Activated T-helper 1 cell treated with anti-CD3 and anti-CD28 coated beads, Interleukin-2, amount 50 U/mL, for 16 hours (primary cell): Measurements from ENCODE around the gene RASGRP1.

Experiments used
- DNase-seq, 2 donors: peaks; one replicate each; pipeline ENCODE4 v3.0.0-alpha.2; 2020; ENCODE audit warnings: low read depth in 1 of 2, low spot score in 1 of 2

The RASGRP1 gene

DNA sequence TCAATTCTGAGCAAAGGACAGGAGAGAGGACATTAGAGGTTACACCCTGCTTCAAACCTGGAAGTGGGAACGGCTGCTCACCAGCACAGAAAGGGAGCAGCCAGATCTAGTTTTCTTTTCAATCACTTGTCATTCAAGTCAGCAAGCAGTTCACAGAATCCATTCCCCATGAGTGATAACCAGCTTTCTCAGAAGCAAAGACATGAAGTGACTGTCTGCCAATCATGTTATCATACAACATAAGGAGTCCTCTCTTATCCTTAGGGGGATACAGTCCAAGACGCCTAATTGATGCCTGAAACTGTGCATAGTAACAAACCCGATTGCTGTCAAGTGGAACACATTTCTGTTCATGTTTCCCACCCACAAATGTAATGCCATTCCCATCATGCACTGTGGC is 56.0 kb downstream of the RASGRP1 start:
- no peak for DNase-seq

GRCh38 chr15:38507570-38507969 is 57.0 kb downstream of the RASGRP1 start:
- no peak for DNase-seq

- no peak for DNase-seq
Measured at GRCh38 chr15:38506997-38507396, 57.6 kb downstream of the RASGRP1 start.

DNA sequence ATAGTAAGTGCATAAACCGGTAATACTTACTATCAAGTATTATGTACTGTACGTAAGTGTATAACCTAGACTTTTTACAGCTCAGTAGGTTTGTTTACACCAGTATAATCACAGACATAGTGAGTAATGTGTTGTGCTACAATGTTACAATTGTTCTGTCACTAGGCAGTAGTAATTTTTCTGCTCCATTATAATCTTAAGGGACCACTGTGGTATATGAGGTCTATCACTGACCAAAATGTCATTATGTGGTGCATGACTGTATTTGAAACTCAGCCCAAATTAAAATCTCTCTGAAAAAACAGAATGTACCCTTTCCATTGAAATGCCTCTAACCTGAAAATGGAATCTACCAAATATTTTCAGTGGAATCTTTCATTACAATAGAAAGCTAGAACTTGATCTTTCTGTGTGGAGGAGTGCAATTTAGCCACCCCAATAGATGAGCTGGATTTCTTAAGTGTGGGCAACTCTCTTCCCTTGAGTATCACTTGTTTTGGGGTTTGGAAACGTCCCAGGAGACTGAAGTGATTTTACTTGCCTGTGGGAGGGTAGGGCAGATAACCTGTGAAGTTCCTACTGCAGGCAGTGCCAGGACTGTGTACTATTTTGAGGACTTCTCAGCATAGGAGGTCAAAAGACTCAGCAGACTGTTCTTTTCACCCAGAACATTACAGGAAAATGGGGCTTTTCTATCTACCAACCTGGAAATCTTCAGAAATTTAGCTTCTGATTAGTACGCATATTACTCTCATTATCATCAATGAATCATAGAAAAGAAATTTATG is 59.7 kb downstream of the RASGRP1 start:
- no peak for DNase-seq

- DNase-seq, result no peak
Measured at GRCh38 chr15:38503496-38503895, 61.1 kb downstream of the RASGRP1 start.

DNA sequence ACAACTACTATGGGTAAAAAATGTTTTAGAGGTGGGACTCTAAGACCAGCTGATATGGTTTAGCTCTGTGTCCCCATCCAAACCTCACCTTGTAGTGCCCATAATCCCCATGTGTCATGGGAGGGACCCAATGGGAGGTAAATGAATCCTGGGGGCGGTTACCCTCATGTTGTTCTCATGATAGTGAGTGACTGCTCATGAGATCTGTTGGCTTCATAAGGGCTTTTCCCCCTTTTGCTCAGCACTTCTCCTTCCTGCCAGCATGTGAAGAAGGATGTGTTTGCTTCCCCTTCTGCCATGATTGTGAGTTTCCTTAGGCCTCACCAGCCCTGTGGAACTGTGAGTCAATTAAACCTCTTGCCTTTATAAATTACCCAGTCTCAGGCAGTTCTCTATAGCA is 65.0 kb downstream of the RASGRP1 start:
- DNase-seq, result no peak

- DNase-seq, result no peak
Measured at GRCh38 chr15:38496151-38496550, 68.5 kb downstream of the RASGRP1 start.

DNA sequence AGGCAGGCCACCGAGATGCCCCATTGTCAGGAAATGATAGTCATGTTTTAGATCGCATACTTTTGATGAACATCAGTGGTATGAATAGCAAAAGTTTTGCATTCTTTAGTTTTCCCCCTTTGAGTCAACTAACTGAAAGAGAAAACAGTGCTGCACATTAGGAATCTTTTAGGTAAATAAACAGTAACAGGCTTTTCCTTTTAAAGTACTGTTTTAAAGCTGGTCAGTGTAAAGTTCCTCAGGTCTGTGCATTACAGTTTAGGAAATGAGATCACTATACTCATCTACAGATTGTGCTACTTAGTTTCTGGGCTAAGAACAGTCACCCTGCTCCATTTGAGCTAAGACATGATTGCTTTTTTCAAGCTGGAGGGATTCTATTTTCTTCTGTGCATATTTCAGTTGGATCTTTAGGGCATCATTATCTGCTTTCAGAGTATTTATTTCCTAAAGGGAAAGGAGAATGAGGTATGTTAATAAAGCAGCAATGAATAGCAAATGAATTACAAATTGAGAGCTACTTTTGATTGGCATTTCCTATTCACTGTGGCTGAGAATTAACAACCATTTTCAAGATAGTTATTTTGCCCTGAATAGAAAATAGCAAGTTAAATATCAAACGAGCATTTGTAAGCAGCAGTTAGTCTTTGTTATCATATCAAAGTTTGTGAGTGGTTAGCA is 74.2 kb downstream of the RASGRP1 start:
- DNase-seq, result no peak

GRCh38 chr15:38487378-38487777 is 77.2 kb downstream of the RASGRP1 start:
- no peak for DNase-seq

GRCh38 chr15:38486936-38487335 is 77.7 kb downstream of the RASGRP1 start:
- DNase-seq, result no peak

GRCh38 chr15:38482572-38482971 is 82.0 kb downstream of the RASGRP1 start:
- no peak for DNase-seq

GRCh38 chr15:38481761-38482160 is 82.9 kb downstream of the RASGRP1 start:
- no peak for DNase-seq

- DNase-seq, result no peak
Measured at GRCh38 chr15:38481113-38481512, 83.5 kb downstream of the RASGRP1 start.

DNA sequence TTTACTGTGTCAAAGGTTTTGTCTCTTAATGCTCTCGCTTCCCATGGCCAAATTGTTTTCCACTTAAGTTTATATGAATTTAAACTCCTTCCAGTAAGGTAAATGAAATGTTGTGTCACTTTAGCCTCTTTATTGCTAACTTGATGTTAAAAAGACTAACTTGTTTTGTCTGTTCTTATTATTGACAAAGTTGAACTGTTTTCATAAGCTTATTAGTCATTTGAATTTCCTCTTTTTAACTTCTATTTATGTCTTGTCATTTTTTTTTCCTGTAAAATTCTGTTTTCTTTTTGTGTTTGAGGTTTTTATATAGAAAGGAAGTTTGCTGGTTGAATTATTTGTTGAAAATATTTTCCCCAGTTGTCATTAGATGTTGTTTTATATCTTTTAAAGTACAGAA is 84.9 kb downstream of the RASGRP1 start:
- no peak for DNase-seq

- DNase-seq, result no peak
Measured at GRCh38 chr15:38479266-38479665, 85.3 kb downstream of the RASGRP1 start.

GRCh38 chr15:38477637-38478036 is 87.0 kb downstream of the RASGRP1 start:
- DNase-seq, result no peak

GRCh38 chr15:38476120-38476519 is 88.5 kb downstream of the RASGRP1 start:
- no peak for DNase-seq

DNA sequence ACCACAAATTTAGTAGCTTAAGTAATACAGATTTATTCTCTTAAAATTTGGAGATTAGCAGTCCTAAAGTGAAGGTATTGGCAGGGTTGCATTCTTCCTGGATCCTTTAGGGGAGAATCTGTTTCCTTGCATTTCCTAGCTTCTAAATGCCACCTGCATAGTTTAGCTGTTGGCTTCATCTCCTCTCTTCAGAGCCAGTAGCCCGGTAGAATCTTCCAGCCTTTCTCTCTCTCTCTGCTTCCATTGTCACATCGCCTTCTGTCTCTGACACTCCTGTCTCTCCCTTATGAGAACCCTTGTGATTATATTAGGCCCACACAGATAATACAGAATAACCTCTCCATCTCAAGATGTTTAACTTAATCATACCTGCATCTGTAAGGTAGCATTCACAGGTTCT is 89.3 kb downstream of the RASGRP1 start:
- DNase-seq, result no peak

DNA sequence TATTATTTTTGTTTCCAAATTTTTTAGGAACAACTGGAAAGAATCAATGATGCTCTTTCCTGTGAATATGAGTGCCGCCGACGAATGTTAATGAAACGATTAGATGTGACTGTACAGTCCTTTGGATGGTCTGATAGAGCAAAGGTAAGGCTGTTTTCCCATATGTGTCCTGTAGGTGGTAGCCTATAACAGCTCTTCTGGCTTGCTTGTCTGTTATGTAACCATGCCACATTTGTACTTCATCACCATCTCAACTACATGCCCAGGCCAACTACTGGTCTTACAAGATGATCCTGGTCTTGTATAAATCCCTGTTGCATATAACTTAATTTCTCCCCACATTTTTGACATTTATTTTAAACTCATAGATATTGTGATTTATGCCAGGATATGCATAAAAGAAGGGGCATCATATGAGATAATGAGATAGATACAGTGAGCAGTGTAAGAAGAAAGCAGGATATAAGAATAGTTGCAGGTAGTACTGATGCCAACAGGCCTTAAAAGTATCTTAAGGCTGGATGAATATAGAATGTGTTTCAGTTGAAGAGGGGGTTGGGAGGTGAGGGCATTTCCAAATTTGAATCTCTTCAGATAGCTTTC is 90.4 kb downstream of the RASGRP1 start:
- DNase-seq, result peak in 1 of 2 donors; percentile 4

DNA sequence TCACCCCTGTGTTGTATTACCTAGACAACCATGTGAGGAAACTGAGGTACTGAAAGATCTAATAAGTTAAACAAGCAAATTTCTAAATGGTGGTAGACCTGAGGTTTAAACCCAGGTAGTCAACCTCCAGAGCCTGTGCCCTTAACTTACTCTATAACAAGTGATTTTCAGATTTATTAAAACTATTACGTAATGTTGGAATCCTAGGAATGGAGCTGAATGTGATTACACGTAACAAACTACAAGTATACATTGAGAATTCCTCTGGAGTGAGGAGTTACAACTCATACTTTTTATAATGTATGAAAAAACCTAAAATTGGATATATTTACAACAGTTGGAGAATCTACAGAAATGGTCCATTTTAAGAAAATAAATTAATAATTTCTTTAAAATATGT is 92.6 kb downstream of the RASGRP1 start:
- DNase-seq, result no peak

DNA sequence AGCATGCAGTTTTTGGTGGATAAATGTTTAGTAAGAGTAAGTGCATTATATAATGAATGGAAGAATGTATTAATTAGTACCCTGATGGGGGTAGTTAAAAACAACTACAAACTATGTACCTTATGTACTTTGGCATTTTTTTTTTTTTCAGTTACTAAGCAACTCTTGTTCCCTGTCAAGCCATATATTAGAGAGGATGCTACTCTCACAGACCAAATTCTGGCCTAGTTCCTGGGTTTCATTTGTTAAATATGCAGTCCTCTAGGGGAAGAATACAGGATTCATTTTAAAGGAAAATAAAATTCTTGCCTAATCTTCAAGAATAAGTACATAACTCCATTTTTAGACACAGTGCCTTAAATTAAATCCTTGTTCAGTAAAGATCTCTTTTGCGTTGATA is 93.8 kb downstream of the RASGRP1 start:
- no peak for DNase-seq

- no peak for DNase-seq
Measured at GRCh38 chr15:38464675-38465074, 99.9 kb downstream of the RASGRP1 start.
